ENCODE data around the gene SAFB2. TPM values are rescaled to one million over a fixed set of nuclear protein-coding genes. Genes with fewer than 3 reads are reported as not detected.

SAFB2 gene
- polyA plus RNA-seq, 1 of the 3 experiments (the other 2 are of a cell fraction), result 37.7 TPM

DNA sequence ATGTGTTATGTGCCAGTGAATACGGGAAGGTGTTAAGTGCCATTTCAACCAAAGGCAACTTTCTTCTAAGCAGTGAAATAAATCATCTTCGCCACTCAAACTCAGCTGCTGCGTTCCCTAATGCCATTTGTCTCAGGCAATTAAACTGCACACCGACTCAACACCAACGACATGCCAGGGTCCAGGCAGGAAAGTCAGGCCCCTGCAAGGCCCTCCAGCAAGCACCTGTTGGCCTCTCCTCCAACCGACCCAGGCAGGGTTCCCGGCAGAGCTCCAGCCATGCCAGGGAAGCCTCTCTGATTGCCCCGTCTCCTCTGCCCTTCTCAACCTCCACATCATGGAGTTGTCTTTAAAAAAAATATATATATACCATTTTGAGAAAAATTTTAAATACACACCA lies 21.8 kb downstream of the SAFB2 start:
- CTCF ChIA-PET, result no interaction called here
- Histone ChIP-seq H3K27me3 (ENCODE audit: insufficient read depth) (no peaks in the 10 kb centered on the region), H3K36me3 (replicated peaks in 1 of 2; ENCODE audit: control insufficient read depth in 1 of 2, insufficient read depth in 2 of 2, low read length in 1 of 2) (peaks cover 47 to 68% of the 10 kb centered on the region in 2 experiments), H3K4me2 (no peak overlapping the region), H3K4me3 (ENCODE audit: low read depth in 2 of 2, low read length in 1 of 2) (no peak overlapping the region), H4K20me1 (ENCODE audit: insufficient read depth) (0 out of 2 replicates have a peak, but pooled peaks cover 3% of the 10 kb centered on the region), H3K9me3 (no peaks in the 10 kb centered on the region), H3K79me2 (ENCODE audit: insufficient read depth) (peaks cover 12% of the 10 kb centered on the region; the same call in 1 of the 2 replicates), H3F3A (replicated peaks; ENCODE audit: insufficient read depth) (no peaks in the 10 kb centered on the region), H3K27ac (ENCODE audit: low read depth in 2 of 2, low read length in 1 of 2) (no peak overlapping the region), H2AFZ (ENCODE audit: low read depth) (no peak overlapping the region), H3K9me2 (no peaks in the 10 kb centered on the region), H3K4me1 (ENCODE audit: control insufficient read depth in 1 of 2, insufficient read depth in 2 of 2, low read depth in 1 of 2, low read length in 1 of 2) (no peaks in the 10 kb centered on the region), H3K9ac (no peak overlapping the region)
- POLR2A ChIA-PET, result no interaction called here
- 89% methylated on average over 8 of the region's 8 CpGs for WGBS (ENCODE audit: low lambda C conversion rate)
- no peak for DNase-seq
- no peak for TF ChIP-seq RCOR1 (IDR thresholded peaks at IDR 0.05; ENCODE audit: low read length)
- no peak for TF ChIP-seq FOSL2 (IDR thresholded peaks at IDR 0.05; ENCODE audit: borderline replicate concordance, low read depth)
- TF ChIP-seq, protein P1, sequence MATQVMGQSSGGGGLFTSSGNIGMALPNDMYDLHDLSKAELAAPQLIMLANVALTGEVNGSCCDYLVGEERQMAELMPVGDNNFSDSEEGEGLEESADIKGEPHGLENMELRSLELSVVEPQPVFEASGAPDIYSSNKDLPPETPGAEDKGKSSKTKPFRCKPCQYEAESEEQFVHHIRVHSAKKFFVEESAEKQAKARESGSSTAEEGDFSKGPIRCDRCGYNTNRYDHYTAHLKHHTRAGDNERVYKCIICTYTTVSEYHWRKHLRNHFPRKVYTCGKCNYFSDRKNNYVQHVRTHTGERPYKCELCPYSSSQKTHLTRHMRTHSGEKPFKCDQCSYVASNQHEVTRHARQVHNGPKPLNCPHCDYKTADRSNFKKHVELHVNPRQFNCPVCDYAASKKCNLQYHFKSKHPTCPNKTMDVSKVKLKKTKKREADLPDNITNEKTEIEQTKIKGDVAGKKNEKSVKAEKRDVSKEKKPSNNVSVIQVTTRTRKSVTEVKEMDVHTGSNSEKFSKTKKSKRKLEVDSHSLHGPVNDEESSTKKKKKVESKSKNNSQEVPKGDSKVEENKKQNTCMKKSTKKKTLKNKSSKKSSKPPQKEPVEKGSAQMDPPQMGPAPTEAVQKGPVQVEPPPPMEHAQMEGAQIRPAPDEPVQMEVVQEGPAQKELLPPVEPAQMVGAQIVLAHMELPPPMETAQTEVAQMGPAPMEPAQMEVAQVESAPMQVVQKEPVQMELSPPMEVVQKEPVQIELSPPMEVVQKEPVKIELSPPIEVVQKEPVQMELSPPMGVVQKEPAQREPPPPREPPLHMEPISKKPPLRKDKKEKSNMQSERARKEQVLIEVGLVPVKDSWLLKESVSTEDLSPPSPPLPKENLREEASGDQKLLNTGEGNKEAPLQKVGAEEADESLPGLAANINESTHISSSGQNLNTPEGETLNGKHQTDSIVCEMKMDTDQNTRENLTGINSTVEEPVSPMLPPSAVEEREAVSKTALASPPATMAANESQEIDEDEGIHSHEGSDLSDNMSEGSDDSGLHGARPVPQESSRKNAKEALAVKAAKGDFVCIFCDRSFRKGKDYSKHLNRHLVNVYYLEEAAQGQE (IDR thresholded peaks at IDR 0.05; ENCODE audit: low read depth, low read length), result no peak
- no peak for TF ChIP-seq RFX5 (IDR thresholded peaks at IDR 0.05; ENCODE audit: low read length)
- TF ChIP-seq EP300 (IDR thresholded peaks at IDR 0.05; ENCODE audit: borderline replicate concordance in 1 of 2, low read depth in 1 of 2, low read length in 1 of 2), result no peak
- TF ChIP-seq, protein P2, sequence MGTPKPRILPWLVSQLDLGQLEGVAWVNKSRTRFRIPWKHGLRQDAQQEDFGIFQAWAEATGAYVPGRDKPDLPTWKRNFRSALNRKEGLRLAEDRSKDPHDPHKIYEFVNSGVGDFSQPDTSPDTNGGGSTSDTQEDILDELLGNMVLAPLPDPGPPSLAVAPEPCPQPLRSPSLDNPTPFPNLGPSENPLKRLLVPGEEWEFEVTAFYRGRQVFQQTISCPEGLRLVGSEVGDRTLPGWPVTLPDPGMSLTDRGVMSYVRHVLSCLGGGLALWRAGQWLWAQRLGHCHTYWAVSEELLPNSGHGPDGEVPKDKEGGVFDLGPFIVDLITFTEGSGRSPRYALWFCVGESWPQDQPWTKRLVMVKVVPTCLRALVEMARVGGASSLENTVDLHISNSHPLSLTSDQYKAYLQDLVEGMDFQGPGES (IDR thresholded peaks at IDR 0.05; ENCODE audit: low read depth, low read length), result no peak
- no peak for TF ChIP-seq TAF1 (IDR thresholded peaks at IDR 0.05; ENCODE audit: borderline replicate concordance, low read depth, low read length)
- TF ChIP-seq FOXJ3 (CRISPR knock-in tag; IDR thresholded peaks at IDR 0.05), result no peak
- no peak for TF ChIP-seq NFIC (IDR thresholded peaks at IDR 0.05; ENCODE audit: borderline replicate concordance)
- TF ChIP-seq FOXM1 (IDR thresholded peaks at IDR 0.05; ENCODE audit: low read depth), result no peak
- no peak for TF ChIP-seq GABPA (IDR thresholded peaks at IDR 0.05; ENCODE audit: low read depth)
- no peak for TF ChIP-seq EZH2phosphoT487 (IDR thresholded peaks at IDR 0.05; ENCODE audit: borderline replicate concordance, low read depth)
- no peak for TF ChIP-seq GATA2 (CRISPR knock-in tag; IDR thresholded peaks at IDR 0.05)
- TF ChIP-seq, protein P3, sequence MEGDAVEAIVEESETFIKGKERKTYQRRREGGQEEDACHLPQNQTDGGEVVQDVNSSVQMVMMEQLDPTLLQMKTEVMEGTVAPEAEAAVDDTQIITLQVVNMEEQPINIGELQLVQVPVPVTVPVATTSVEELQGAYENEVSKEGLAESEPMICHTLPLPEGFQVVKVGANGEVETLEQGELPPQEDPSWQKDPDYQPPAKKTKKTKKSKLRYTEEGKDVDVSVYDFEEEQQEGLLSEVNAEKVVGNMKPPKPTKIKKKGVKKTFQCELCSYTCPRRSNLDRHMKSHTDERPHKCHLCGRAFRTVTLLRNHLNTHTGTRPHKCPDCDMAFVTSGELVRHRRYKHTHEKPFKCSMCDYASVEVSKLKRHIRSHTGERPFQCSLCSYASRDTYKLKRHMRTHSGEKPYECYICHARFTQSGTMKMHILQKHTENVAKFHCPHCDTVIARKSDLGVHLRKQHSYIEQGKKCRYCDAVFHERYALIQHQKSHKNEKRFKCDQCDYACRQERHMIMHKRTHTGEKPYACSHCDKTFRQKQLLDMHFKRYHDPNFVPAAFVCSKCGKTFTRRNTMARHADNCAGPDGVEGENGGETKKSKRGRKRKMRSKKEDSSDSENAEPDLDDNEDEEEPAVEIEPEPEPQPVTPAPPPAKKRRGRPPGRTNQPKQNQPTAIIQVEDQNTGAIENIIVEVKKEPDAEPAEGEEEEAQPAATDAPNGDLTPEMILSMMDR (IDR thresholded peaks at IDR 0.05), result no peak
- TF ChIP-seq, protein P4, sequence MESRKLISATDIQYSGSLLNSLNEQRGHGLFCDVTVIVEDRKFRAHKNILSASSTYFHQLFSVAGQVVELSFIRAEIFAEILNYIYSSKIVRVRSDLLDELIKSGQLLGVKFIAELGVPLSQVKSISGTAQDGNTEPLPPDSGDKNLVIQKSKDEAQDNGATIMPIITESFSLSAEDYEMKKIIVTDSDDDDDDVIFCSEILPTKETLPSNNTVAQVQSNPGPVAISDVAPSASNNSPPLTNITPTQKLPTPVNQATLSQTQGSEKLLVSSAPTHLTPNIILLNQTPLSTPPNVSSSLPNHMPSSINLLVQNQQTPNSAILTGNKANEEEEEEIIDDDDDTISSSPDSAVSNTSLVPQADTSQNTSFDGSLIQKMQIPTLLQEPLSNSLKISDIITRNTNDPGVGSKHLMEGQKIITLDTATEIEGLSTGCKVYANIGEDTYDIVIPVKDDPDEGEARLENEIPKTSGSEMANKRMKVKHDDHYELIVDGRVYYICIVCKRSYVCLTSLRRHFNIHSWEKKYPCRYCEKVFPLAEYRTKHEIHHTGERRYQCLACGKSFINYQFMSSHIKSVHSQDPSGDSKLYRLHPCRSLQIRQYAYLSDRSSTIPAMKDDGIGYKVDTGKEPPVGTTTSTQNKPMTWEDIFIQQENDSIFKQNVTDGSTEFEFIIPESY (IDR thresholded peaks at IDR 0.05; ENCODE audit: borderline replicate concordance, low read depth), result no peak
- TF ChIP-seq SMC3 (IDR thresholded peaks at IDR 0.05; ENCODE audit: low read depth, low read length), result no peak
- TF ChIP-seq, protein P5, sequence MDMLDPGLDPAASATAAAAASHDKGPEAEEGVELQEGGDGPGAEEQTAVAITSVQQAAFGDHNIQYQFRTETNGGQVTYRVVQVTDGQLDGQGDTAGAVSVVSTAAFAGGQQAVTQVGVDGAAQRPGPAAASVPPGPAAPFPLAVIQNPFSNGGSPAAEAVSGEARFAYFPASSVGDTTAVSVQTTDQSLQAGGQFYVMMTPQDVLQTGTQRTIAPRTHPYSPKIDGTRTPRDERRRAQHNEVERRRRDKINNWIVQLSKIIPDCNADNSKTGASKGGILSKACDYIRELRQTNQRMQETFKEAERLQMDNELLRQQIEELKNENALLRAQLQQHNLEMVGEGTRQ (IDR thresholded peaks at IDR 0.05; ENCODE audit: borderline replicate concordance, low read depth, low read length), result no peak
- TF ChIP-seq RAD21 (IDR thresholded peaks at IDR 0.05; ENCODE audit: low read length), result no peak
- no peak for TF ChIP-seq MEF2A (IDR thresholded peaks at IDR 0.05; ENCODE audit: borderline replicate concordance, low read depth)
- TF ChIP-seq, protein P6, sequence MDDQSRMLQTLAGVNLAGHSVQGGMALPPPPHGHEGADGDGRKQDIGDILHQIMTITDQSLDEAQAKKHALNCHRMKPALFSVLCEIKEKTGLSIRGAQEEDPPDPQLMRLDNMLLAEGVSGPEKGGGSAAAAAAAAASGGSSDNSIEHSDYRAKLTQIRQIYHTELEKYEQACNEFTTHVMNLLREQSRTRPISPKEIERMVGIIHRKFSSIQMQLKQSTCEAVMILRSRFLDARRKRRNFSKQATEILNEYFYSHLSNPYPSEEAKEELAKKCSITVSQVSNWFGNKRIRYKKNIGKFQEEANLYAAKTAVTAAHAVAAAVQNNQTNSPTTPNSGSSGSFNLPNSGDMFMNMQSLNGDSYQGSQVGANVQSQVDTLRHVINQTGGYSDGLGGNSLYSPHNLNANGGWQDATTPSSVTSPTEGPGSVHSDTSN (IDR thresholded peaks at IDR 0.05), result no peak
